ENCODE data around the gene CDH18. TPM values are rescaled to one million over a fixed set of nuclear protein-coding genes. Genes with fewer than 3 reads are reported as not detected.

CDH18 gene
- total RNA-seq, 1 experiment from 2014 or later: not detected

GRCh38 chr5:19536387-19536786, 451.6 kb downstream of the CDH18 start:
- no peak overlapping the region for H3K4me3 ChIP-seq (replicated peaks in 1 of 2; ENCODE audit: low read depth in 1 of 2, low read length in 2 of 2)
- BruUV-seq (replicated peaks): no TSS peak
- H3K9me2 ChIP-seq (ENCODE audit: insufficient read depth): no peaks in the 10 kb centered on the region
- no peaks in the 10 kb centered on the region for H3K4me1 ChIP-seq (ENCODE audit: control insufficient read depth in 1 of 2, insufficient read depth in 2 of 2, low read length in 2 of 2)
- ChIA-PET RAD21 (ENCODE audit: low non-redundant PET in 1 of 2, low total read pairs in 2 of 2, uncharacterized antibody in 2 of 2, unreplicated experiment in 2 of 2) (no interaction called here), CTCF (no interaction called here), POLR2A (no interaction called here)
- H3K27me3 ChIP-seq (ENCODE audit: insufficient read depth, low read length): no peaks in the 10 kb centered on the region
- H3K79me2 ChIP-seq (ENCODE audit: insufficient read depth, low read length): no peaks in the 10 kb centered on the region
- H2AFZ ChIP-seq (ENCODE audit: low read depth, low read length, poor library complexity, severe bottlenecking): no peak overlapping the region
- ATAC-seq (no peak), DNase-seq (ENCODE audit: low read depth, low spot score) (no peak)
- peaks cover 5 to 19% of the 10 kb centered on the region in 2 experiments; a peak in 1 of 4 replicates for H3K9me3 ChIP-seq (ENCODE audit: control insufficient read depth in 1 of 2, insufficient read depth in 1 of 2, low read depth in 1 of 2, low read length in 2 of 2)
- H3K36me3 ChIP-seq (ENCODE audit: control insufficient read depth in 1 of 2, insufficient read depth in 2 of 2, low read length in 2 of 2): no peaks in the 10 kb centered on the region
- no peak overlapping the region for H3K9ac ChIP-seq (ENCODE audit: low read length)
- no peak overlapping the region for H3K4me2 ChIP-seq (ENCODE audit: low read length)
- intact Hi-C loops (cut with micrococcal nuclease): no loop called here
- no peaks in the 10 kb centered on the region for H4K20me1 ChIP-seq (ENCODE audit: insufficient read depth)
- TF ChIP-seq REST (IDR thresholded peaks at IDR 0.05; ENCODE audit: low read depth) (no peak), JUND (IDR thresholded peaks at IDR 0.05) (no peak), ELF1 (IDR thresholded peaks at IDR 0.05; ENCODE audit: borderline replicate concordance, low read depth) (no peak), SP1 (IDR thresholded peaks at IDR 0.05; ENCODE audit: low read depth) (no peak), EZH2phosphoT487 (IDR thresholded peaks at IDR 0.05; ENCODE audit: borderline replicate concordance) (no peak), CBX3 (IDR thresholded peaks at IDR 0.05; ENCODE audit: low read depth) (no peak), FOSL1 (IDR thresholded peaks at IDR 0.05; ENCODE audit: low read depth) (no peak), YY1 (IDR thresholded peaks at IDR 0.05; ENCODE audit: extremely low read depth, insufficient replicate concordance, low read depth, low read length) (no peak)
- no peak overlapping the region for H3K27ac ChIP-seq (ENCODE audit: low read depth, low read length)
